ENCODE data around the gene PKNOX2.

The PKNOX2 gene

GRCh38 chr11:125399945-125400344, 235.4 kb downstream of the PKNOX2 start:
- H3K27me3 Mint-ChIP-seq = peaks cover 26% of the 10 kb centered on the region
- DNase-seq (ENCODE audit: low spot score in 2 of 2) = no peak
- no peaks in the 10 kb centered on the region for H3K36me3 Mint-ChIP-seq
- no peak for ATAC-seq (ENCODE audit: low read depth)
- H3K27ac Mint-ChIP-seq = no peak overlapping the region
- H3K4me1 Mint-ChIP-seq = peaks cover 13% of the 10 kb centered on the region
- no peaks in the 10 kb centered on the region for H3K9me3 Mint-ChIP-seq
- H3K4me3 Mint-ChIP-seq = no peak overlapping the region

GRCh38 chr11:125401235-125401634, 236.7 kb downstream of the PKNOX2 start:
- H3K27ac Mint-ChIP-seq = no peak overlapping the region
- H3K4me1 Mint-ChIP-seq = peaks cover 13% of the 10 kb centered on the region
- ATAC-seq (ENCODE audit: low read depth) (no peak), DNase-seq (ENCODE audit: low spot score in 2 of 2) (no peak)
- no peaks in the 10 kb centered on the region for H3K9me3 Mint-ChIP-seq
- H3K36me3 Mint-ChIP-seq = no peaks in the 10 kb centered on the region
- H3K4me3 Mint-ChIP-seq = no peak overlapping the region
- peaks cover 30% of the 10 kb centered on the region for H3K27me3 Mint-ChIP-seq

GRCh38 chr11:125401746-125402145, 237.2 kb downstream of the PKNOX2 start:
- Mint-ChIP-seq H3K4me1 (peaks cover 13% of the 10 kb centered on the region), H3K4me3 (no peak overlapping the region), H3K9me3 (no peaks in the 10 kb centered on the region), H3K27me3 (peaks cover 31% of the 10 kb centered on the region), H3K27ac (no peak overlapping the region), H3K36me3 (no peaks in the 10 kb centered on the region)
- no peak for DNase-seq (ENCODE audit: low spot score in 2 of 2)
- no peak for ATAC-seq (ENCODE audit: low read depth)

GRCh38 chr11:125402435-125402834, 237.9 kb downstream of the PKNOX2 start:
- DNase-seq (ENCODE audit: low spot score in 2 of 2) (no peak), ATAC-seq (ENCODE audit: low read depth) (no peak)
- Mint-ChIP-seq H3K4me3 (no peak overlapping the region), H3K27me3 (peaks cover 31% of the 10 kb centered on the region), H3K4me1 (peaks cover 13% of the 10 kb centered on the region), H3K27ac (no peak overlapping the region), H3K9me3 (no peaks in the 10 kb centered on the region), H3K36me3 (no peaks in the 10 kb centered on the region)

- DNase-seq (ENCODE audit: low spot score in 2 of 2) (no peak), ATAC-seq (ENCODE audit: low read depth) (no peak)
- H3K4me1 Mint-ChIP-seq = peaks cover 5% of the 10 kb centered on the region
- H3K9me3 Mint-ChIP-seq = no peaks in the 10 kb centered on the region
- H3K36me3 Mint-ChIP-seq = no peaks in the 10 kb centered on the region
- no peak overlapping the region for H3K4me3 Mint-ChIP-seq
- H3K27ac Mint-ChIP-seq = no peak overlapping the region
- H3K27me3 Mint-ChIP-seq = peaks cover 31% of the 10 kb centered on the region
Observed at GRCh38 chr11:125404157-125404810, 239.7 kb downstream of the PKNOX2 start.

- Mint-ChIP-seq H3K36me3 (no peaks in the 10 kb centered on the region), H3K27ac (no peak overlapping the region), H3K9me3 (no peaks in the 10 kb centered on the region), H3K4me3 (peak overlapping the region; percentile 11), H3K27me3 (peaks cover 30% of the 10 kb centered on the region), H3K4me1 (peaks cover 3% of the 10 kb centered on the region)
- peak; percentile 91 for ATAC-seq (ENCODE audit: low read depth)
- DNase-seq (ENCODE audit: low spot score in 2 of 2) = peak; percentile 67 to 80
Observed at GRCh38 chr11:125404811-125405790, 240.6 kb downstream of the PKNOX2 start.

GRCh38 chr11:125407046-125407445, 242.5 kb downstream of the PKNOX2 start:
- ATAC-seq (ENCODE audit: low read depth) (no peak), DNase-seq (ENCODE audit: low spot score in 2 of 2) (no peak)
- no peak overlapping the region for H3K4me3 Mint-ChIP-seq
- H3K27ac Mint-ChIP-seq = no peak overlapping the region
- no peaks in the 10 kb centered on the region for H3K36me3 Mint-ChIP-seq
- H3K4me1 Mint-ChIP-seq = peaks cover 3% of the 10 kb centered on the region
- peaks cover 32% of the 10 kb centered on the region for H3K27me3 Mint-ChIP-seq
- no peaks in the 10 kb centered on the region for H3K9me3 Mint-ChIP-seq

GRCh38 chr11:125408311-125408711, 243.8 kb downstream of the PKNOX2 start:
- peaks cover 6% of the 10 kb centered on the region for H3K4me1 Mint-ChIP-seq
- H3K27ac Mint-ChIP-seq = no peak overlapping the region
- DNase-seq (ENCODE audit: low spot score in 2 of 2) (no peak), ATAC-seq (ENCODE audit: low read depth) (no peak)
- H3K36me3 Mint-ChIP-seq = no peaks in the 10 kb centered on the region
- no peak overlapping the region for H3K4me3 Mint-ChIP-seq
- no peaks in the 10 kb centered on the region for H3K9me3 Mint-ChIP-seq
- peaks cover 27% of the 10 kb centered on the region for H3K27me3 Mint-ChIP-seq

- DNase-seq (ENCODE audit: low spot score in 2 of 2) = no peak
- Mint-ChIP-seq H3K4me3 (no peak overlapping the region), H3K4me1 (peaks cover 3% of the 10 kb centered on the region), H3K9me3 (no peaks in the 10 kb centered on the region), H3K27ac (no peak overlapping the region), H3K36me3 (no peaks in the 10 kb centered on the region), H3K27me3 (peaks cover 24% of the 10 kb centered on the region)
- no peak for ATAC-seq (ENCODE audit: low read depth)
Observed at GRCh38 chr11:125410091-125410490, 245.5 kb downstream of the PKNOX2 start.

GRCh38 chr11:125412177-125412496, 247.6 kb downstream of the PKNOX2 start:
- no peak for ATAC-seq (ENCODE audit: low read depth)
- H3K4me1 Mint-ChIP-seq = peaks cover 3% of the 10 kb centered on the region

GRCh38 chr11:125412509-125412908, 248.0 kb downstream of the PKNOX2 start:
- H3K4me1 Mint-ChIP-seq = peaks cover 3% of the 10 kb centered on the region
- H3K36me3 Mint-ChIP-seq = no peaks in the 10 kb centered on the region
- no peak overlapping the region for H3K4me3 Mint-ChIP-seq
- H3K27ac Mint-ChIP-seq = no peak overlapping the region
- ATAC-seq (ENCODE audit: low read depth) = no peak
- no peak for DNase-seq (ENCODE audit: low spot score in 2 of 2)
- H3K9me3 Mint-ChIP-seq = no peaks in the 10 kb centered on the region
- H3K27me3 Mint-ChIP-seq = peaks cover 18% of the 10 kb centered on the region

More at GRCh38 chr11:125412177-125412496, 247.6 kb downstream of the PKNOX2 start:
- no peaks in the 10 kb centered on the region for H3K9me3 Mint-ChIP-seq
- peaks cover 18% of the 10 kb centered on the region for H3K27me3 Mint-ChIP-seq
- DNase-seq (ENCODE audit: low spot score in 2 of 2) = no peak
- no peak overlapping the region for H3K4me3 Mint-ChIP-seq
- no peaks in the 10 kb centered on the region for H3K36me3 Mint-ChIP-seq
- no peak overlapping the region for H3K27ac Mint-ChIP-seq

- no peak for DNase-seq (ENCODE audit: low spot score in 2 of 2)
- no peaks in the 10 kb centered on the region for H3K36me3 Mint-ChIP-seq
Observed at GRCh38 chr11:125413226-125413625, 248.7 kb downstream of the PKNOX2 start.

GRCh38 chr11:125414121-125414520, 249.6 kb downstream of the PKNOX2 start:
- H3K4me1 Mint-ChIP-seq = peaks cover 3% of the 10 kb centered on the region
- H3K27me3 Mint-ChIP-seq = peaks cover 14% of the 10 kb centered on the region
- no peaks in the 10 kb centered on the region for H3K9me3 Mint-ChIP-seq
- H3K27ac Mint-ChIP-seq = no peak overlapping the region
- H3K36me3 Mint-ChIP-seq = no peaks in the 10 kb centered on the region
- DNase-seq (ENCODE audit: low spot score in 2 of 2) (no peak), ATAC-seq (ENCODE audit: low read depth) (no peak)
- H3K4me3 Mint-ChIP-seq = no peak overlapping the region

More at GRCh38 chr11:125413226-125413625, 248.7 kb downstream of the PKNOX2 start:
- no peak overlapping the region for H3K27ac Mint-ChIP-seq
- H3K9me3 Mint-ChIP-seq = no peaks in the 10 kb centered on the region
- ATAC-seq (ENCODE audit: low read depth) = no peak
- no peak overlapping the region for H3K4me3 Mint-ChIP-seq
- H3K27me3 Mint-ChIP-seq = peaks cover 16% of the 10 kb centered on the region
- H3K4me1 Mint-ChIP-seq = peaks cover 3% of the 10 kb centered on the region
